A204.1 (cell line): ENCODE data around the gene HIRA.
"Not testable (repeated sequence)": the region's sequence is repeated elsewhere in the genome, so short reads cannot be mapped to it uniquely, and the experiment has no call there.

ENCODE experiments used
- FAIRE-seq: peaks from 2 replicates; lab custom pipeline; 2012; peaks lifted over from hg19 to GRCh38; lab: Jason Lieb, UNC

The HIRA gene

GRCh38 chr22:19461506-19461905 is 30.0 kb upstream of the HIRA start:
- FAIRE-seq: no peak

GRCh38 chr22:19460036-19460435 is 28.5 kb upstream of the HIRA start:
- no peak for FAIRE-seq

GRCh38 chr22:19457828-19458428 is 26.4 kb upstream of the HIRA start:
- no peak for FAIRE-seq

- no peak for FAIRE-seq
Measured at GRCh38 chr22:19456541-19456940, 25.0 kb upstream of the HIRA start.

- no peak for FAIRE-seq
Measured at GRCh38 chr22:19455585-19456370, 24.2 kb upstream of the HIRA start.

- FAIRE-seq: no peak
Measured at GRCh38 chr22:19455033-19455432, 23.5 kb upstream of the HIRA start.

GRCh38 chr22:19454156-19454555 is 22.6 kb upstream of the HIRA start:
- no peak for FAIRE-seq

GRCh38 chr22:19453718-19454117 is 22.2 kb upstream of the HIRA start:
- no peak for FAIRE-seq

- FAIRE-seq: no peak
Measured at GRCh38 chr22:19451570-19451969, 20.0 kb upstream of the HIRA start.

- FAIRE-seq: no peak
Measured at GRCh38 chr22:19450363-19451175, 19.0 kb upstream of the HIRA start.

- no peak for FAIRE-seq
Measured at GRCh38 chr22:19449422-19449767, 17.9 kb upstream of the HIRA start.

GRCh38 chr22:19448739-19449421 is 17.3 kb upstream of the HIRA start:
- FAIRE-seq: no peak

- FAIRE-seq: no peak
Measured at GRCh38 chr22:19448076-19448607, 16.6 kb upstream of the HIRA start.

- FAIRE-seq: peak; percentile 56
Measured at GRCh38 chr22:19447330-19448075, 16.0 kb upstream of the HIRA start, which contains the start of gene C22orf39. Gene C22orf39 (minus strand): TSS chr22:19447711. CDS start chr22:19447688, 23 bp downstream.

- FAIRE-seq: no peak
Measured at GRCh38 chr22:19446603-19447329, 15.2 kb upstream of the HIRA start.

GRCh38 chr22:19445279-19445982 is 13.9 kb upstream of the HIRA start:
- FAIRE-seq: not testable (repeated sequence)

GRCh38 chr22:19443544-19444211 is 12.1 kb upstream of the HIRA start:
- no peak for FAIRE-seq

GRCh38 chr22:19442166-19442565 is 10.6 kb upstream of the HIRA start:
- FAIRE-seq: no peak

- no peak for FAIRE-seq
Measured at GRCh38 chr22:19440411-19441195, 9.1 kb upstream of the HIRA start.
